Vagina (tissue), 2 donors: ENCODE data around the gene DNAH8. TPM values are rescaled to one million over a fixed set of nuclear protein-coding genes. Genes with fewer than 3 reads are reported as not detected.

Experiments
- DNase-seq, 2 donors: peaks; one replicate each; pipeline ENCODE4 v3.0.0-alpha.2; 2017; ENCODE audit errors: extremely low spot score in 2 of 2
- H3K27ac ChIP-seq: fragments of 200-600 bp; sonication (generic); one replicate; pipeline ENCODE4 v1.5.1; 2019
- H3K27me3 ChIP-seq: fragments of 200-600 bp; sonication (generic); one replicate; pipeline ENCODE4 v1.5.1; 2019
- H3K36me3 ChIP-seq, 2 donors: fragments of 200-600 bp; sonication (generic); one replicate each; pipeline ENCODE4 v1.5.1; 2017 to 2019
- H3K4me1 ChIP-seq: fragments of 200-600 bp; sonication (generic); one replicate; pipeline ENCODE4 v1.5.1; 2019
- H3K4me3 ChIP-seq, 2 donors: fragments of 200-600 bp; sonication (generic); 1 replicate in 1 of 2; 2 replicates in 1 of 2; pipeline ENCODE4 v1.5.1; 2016 to 2019
- H3K9me3 ChIP-seq: fragments of 200-600 bp; sonication (generic); one replicate; pipeline ENCODE4 v1.5.1; 2019
- POLR2A ChIP-seq, 2 donors: fragments of 450-650 bp; IDR thresholded peaks; one replicate each; pipeline ENCODE4 v1.6.1; 2017; ENCODE audit warnings: antibody characterized with exemption in 2 of 2, mild to moderate bottlenecking in 2 of 2, moderate library complexity in 2 of 2
- POLR2AphosphoS5 ChIP-seq, 2 donors: sonication (generic); formaldehyde crosslinking; IDR thresholded peaks; one replicate each; pipeline ENCODE4 v1.9.0; 2017; ENCODE audit warnings: antibody characterized with exemption in 2 of 2, mild to moderate bottlenecking in 2 of 2, low read depth in 1 of 2; ENCODE audit not compliant: insufficient read depth in 1 of 2
- intact Hi-C: fragments of 100-400 bp; cut with DNase I; formaldehyde crosslinking; loops from one replicate; pipeline ENCODE4 v1.15.1; 2023
- total RNA-seq: library from RNA; depleted of rRNA; stranded (reverse); fragments of >200 nt; gene quantifications from one replicate; pipeline ENCODE4 v1.2.3, GENCODE V29; 2016
- TF ChIP-seq, protein P1 (sequence below), 3 experiments: fragments of 450-650 bp in 2 of 3; fragments of 200-600 bp in 1 of 3; sonication (generic) in 1 of 3; IDR thresholded peaks; one replicate each; pipeline ENCODE4 v1.5.1; 2017 to 2019; ENCODE audit warnings: antibody characterized with exemption in 3 of 3, mild to moderate bottlenecking in 2 of 3, moderate library complexity in 2 of 3

The DNAH8 gene
- total RNA-seq, 1 donor from 2014 or later, result not detected

DNA sequence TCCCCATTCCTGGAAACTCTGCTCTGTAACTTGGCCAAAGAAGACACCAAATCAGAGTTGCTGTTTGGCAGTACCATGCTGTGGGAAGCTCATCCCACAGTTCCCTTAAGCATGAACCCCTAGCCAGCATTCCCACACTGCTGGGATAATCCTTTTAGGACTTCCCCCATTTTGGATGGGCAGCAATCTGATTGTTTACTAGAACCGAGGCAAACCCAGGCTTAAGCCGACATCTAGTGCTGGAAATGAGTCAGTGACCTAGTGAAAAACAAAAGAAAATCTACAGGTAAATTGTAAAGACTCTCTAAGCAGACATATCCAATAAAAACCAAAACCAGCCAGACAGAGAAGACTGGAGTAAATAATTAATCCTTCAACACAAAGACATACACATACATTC is 5.2 kb downstream of the DNAH8 start:
- TF ChIP-seq POLR2AphosphoS5 (IDR thresholded peaks at IDR 0.05; ENCODE audit: insufficient read depth in 1 of 2, low read depth in 1 of 2) (no peak), POLR2A (IDR thresholded peaks at IDR 0.05) (no peak)
- TF ChIP-seq, protein P1, sequence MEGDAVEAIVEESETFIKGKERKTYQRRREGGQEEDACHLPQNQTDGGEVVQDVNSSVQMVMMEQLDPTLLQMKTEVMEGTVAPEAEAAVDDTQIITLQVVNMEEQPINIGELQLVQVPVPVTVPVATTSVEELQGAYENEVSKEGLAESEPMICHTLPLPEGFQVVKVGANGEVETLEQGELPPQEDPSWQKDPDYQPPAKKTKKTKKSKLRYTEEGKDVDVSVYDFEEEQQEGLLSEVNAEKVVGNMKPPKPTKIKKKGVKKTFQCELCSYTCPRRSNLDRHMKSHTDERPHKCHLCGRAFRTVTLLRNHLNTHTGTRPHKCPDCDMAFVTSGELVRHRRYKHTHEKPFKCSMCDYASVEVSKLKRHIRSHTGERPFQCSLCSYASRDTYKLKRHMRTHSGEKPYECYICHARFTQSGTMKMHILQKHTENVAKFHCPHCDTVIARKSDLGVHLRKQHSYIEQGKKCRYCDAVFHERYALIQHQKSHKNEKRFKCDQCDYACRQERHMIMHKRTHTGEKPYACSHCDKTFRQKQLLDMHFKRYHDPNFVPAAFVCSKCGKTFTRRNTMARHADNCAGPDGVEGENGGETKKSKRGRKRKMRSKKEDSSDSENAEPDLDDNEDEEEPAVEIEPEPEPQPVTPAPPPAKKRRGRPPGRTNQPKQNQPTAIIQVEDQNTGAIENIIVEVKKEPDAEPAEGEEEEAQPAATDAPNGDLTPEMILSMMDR (IDR thresholded peaks at IDR 0.05), result no peak
- intact Hi-C loops, result no loop called here
- H3K36me3 ChIP-seq, result no peaks in the 10 kb centered on the region
- no peak for DNase-seq
- H3K4me3 ChIP-seq, result no peak overlapping the region
- H3K4me1 ChIP-seq, result peaks cover 3% of the 10 kb centered on the region
- H3K27me3 ChIP-seq, result no peaks in the 10 kb centered on the region
- no peak overlapping the region for H3K27ac ChIP-seq
- H3K9me3 ChIP-seq, result no peaks in the 10 kb centered on the region

DNA sequence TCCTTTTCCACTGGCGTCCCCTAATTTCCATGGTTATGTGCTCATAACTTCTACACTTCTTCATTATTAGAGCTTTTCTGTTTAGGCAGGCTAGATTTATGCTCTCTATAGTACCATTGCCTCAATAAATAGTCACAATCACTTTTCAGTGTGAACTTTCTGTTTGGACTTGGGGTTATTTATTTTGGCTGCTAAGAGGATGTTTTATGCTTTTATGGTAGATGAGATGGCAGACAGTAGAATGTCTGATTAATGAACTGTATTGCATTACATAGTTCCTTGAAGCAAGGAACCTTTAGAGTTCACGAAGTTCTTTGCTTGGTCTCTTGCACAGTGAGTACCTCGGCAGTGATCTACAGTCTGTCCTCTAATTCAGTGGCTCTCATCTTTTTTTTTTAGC is 6.9 kb downstream of the DNAH8 start:
- Histone ChIP-seq H3K27me3 (no peaks in the 10 kb centered on the region), H3K27ac (no peak overlapping the region), H3K36me3 (no peaks in the 10 kb centered on the region), H3K4me1 (no peaks in the 10 kb centered on the region), H3K4me3 (no peak overlapping the region), H3K9me3 (no peaks in the 10 kb centered on the region)
- intact Hi-C loops, result no loop called here
- no peak for DNase-seq
- TF ChIP-seq, protein P1 (IDR thresholded peaks at IDR 0.05), result no peak
- TF ChIP-seq POLR2A (IDR thresholded peaks at IDR 0.05) (no peak), POLR2AphosphoS5 (IDR thresholded peaks at IDR 0.05; ENCODE audit: insufficient read depth in 1 of 2, low read depth in 1 of 2) (no peak)

DNA sequence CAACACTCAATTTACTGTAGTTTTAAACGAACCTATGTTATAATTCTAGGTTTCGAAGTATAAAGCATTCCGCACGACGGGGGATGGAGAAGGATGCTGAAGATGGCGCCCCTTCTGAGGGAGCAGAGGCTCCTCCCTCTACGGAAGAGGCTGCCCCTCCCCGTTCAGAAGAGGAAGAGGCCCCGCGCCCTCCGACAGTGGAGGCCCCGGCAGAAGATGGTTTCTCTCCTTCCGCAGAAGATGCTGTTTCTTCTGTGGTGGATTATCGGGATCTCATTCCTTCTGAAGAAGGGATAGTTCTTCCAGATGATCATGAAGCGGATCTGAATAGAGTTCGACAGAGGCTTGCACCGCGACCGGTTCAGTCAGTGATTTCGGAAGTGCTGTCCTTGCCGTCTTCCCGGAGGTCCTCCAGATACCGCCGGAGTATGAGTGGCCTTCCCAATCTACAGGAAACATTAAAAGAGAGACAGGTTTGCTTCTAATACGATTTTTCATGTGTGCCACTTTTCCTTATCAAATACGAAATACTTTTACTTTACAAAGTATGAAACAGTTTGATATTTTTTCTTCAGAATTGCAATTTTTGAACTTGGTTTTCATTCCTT is 7.7 kb downstream of the DNAH8 start:
- intact Hi-C loops, result no loop called here
- Histone ChIP-seq H3K27ac (no peak overlapping the region), H3K4me1 (no peaks in the 10 kb centered on the region), H3K9me3 (no peaks in the 10 kb centered on the region), H3K4me3 (no peak overlapping the region), H3K36me3 (no peaks in the 10 kb centered on the region), H3K27me3 (no peaks in the 10 kb centered on the region)
- DNase-seq, result no peak
- TF ChIP-seq, protein P1 (IDR thresholded peaks at IDR 0.05), result no peak
- TF ChIP-seq POLR2A (IDR thresholded peaks at IDR 0.05) (no peak), POLR2AphosphoS5 (IDR thresholded peaks at IDR 0.05; ENCODE audit: insufficient read depth in 1 of 2, low read depth in 1 of 2) (no peak)

DNA sequence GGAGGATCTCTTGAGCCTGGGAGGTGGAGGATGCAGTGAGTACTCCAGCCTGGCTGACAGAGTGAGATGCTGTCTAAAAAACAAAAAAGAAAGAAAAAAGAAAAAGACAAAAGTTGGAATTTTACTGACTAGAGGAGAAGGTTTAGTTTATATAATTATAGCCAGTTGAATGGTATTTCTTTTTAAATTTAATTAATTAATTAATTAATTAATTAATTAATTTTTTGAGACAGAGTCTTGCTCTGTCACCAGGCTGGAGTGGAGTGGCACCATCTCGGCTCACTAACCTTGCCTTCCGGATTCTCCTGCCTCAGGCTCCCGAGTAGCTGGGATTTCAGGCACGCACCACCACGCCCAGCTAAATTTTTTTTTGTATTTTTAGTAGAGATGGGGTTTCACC is 8.7 kb downstream of the DNAH8 start:
- no peaks in the 10 kb centered on the region for H3K4me1 ChIP-seq
- intact Hi-C loops, result no loop called here
- DNase-seq, result no peak

DNA sequence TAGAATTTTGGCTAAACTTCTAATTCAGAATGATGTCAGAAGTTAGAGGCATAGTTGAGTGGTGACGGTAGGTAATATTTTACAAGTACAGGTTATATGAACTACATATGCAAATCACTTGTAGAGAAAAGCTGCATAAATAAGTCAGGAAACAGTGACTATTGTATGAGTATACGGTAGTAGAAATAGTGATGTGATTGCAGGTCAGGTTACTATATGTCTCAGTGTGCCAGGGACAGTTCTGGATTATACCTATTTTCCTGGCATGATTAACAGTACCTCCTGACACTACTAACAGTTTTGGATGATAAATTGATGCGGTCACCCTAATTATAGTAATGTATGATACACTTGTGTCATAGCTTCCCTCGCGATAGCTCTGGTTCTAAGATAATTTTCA is 9.2 kb downstream of the DNAH8 start:
- DNase-seq, result no peak
- no peak overlapping the region for H3K4me3 ChIP-seq
- TF ChIP-seq, protein P1 (IDR thresholded peaks at IDR 0.05), result no peak
- TF ChIP-seq POLR2AphosphoS5 (IDR thresholded peaks at IDR 0.05; ENCODE audit: insufficient read depth in 1 of 2, low read depth in 1 of 2) (no peak), POLR2A (IDR thresholded peaks at IDR 0.05) (no peak)
- no peaks in the 10 kb centered on the region for H3K9me3 ChIP-seq
- intact Hi-C loops, result no loop called here
- no peaks in the 10 kb centered on the region for H3K36me3 ChIP-seq
- H3K27ac ChIP-seq, result no peak overlapping the region
- H3K27me3 ChIP-seq, result no peaks in the 10 kb centered on the region
- no peaks in the 10 kb centered on the region for H3K4me1 ChIP-seq

More for the DNA sequence above, 8.7 kb downstream of the DNAH8 start:
- Histone ChIP-seq H3K4me3 (no peak overlapping the region), H3K27me3 (no peaks in the 10 kb centered on the region), H3K27ac (no peak overlapping the region), H3K9me3 (no peaks in the 10 kb centered on the region), H3K36me3 (no peaks in the 10 kb centered on the region)
- TF ChIP-seq POLR2A (IDR thresholded peaks at IDR 0.05) (no peak), POLR2AphosphoS5 (IDR thresholded peaks at IDR 0.05; ENCODE audit: insufficient read depth in 1 of 2, low read depth in 1 of 2) (no peak)
- TF ChIP-seq, protein P1 (IDR thresholded peaks at IDR 0.05), result no peak
